Hepatocyte (in vitro differentiated cells): ENCODE data around the gene AVEN. TPM values are rescaled to one million over a fixed set of nuclear protein-coding genes. Genes with fewer than 3 reads are reported as not detected.

Experiments
- DNase-seq: peaks from one replicate; pipeline ENCODE4 v3.0.0-alpha.2; 2016; ENCODE audit warnings: low spot score
- H2AFZ ChIP-seq: fragments of 200-600 bp; sonication (generic); 2 replicates; pipeline ENCODE4 v1.6.0; 2016; ENCODE audit warnings: antibody characterized with exemption, mild to moderate bottlenecking
- H3K27ac ChIP-seq: fragments of 200-600 bp; sonication (generic); 2 replicates; pipeline ENCODE4 v1.5.1; 2016; ENCODE audit warnings: mild to moderate bottlenecking
- H3K27me3 ChIP-seq: fragments of 200-600 bp; sonication (generic); 2 replicates; pipeline ENCODE4 v1.6.1; 2016
- H3K36me3 ChIP-seq: fragments of 200-600 bp; sonication (generic); replicated peaks from 2 replicates; pipeline ENCODE4 v1.5.1; 2016; ENCODE audit warnings: low read depth; ENCODE audit not compliant: insufficient read depth
- H3K4me1 ChIP-seq: fragments of 200-600 bp; sonication (generic); 2 replicates; pipeline ENCODE4 v1.5.1; 2016; ENCODE audit warnings: mild to moderate bottlenecking, moderate library complexity; ENCODE audit not compliant: insufficient read depth
- H3K4me2 ChIP-seq: fragments of 200-600 bp; sonication (generic); 2 replicates; pipeline ENCODE4 v1.6.0; 2016
- H3K4me3 ChIP-seq: fragments of 200-600 bp; sonication (generic); 2 replicates; pipeline ENCODE4 v1.5.1; 2016; ENCODE audit warnings: mild to moderate bottlenecking
- H3K79me2 ChIP-seq: fragments of 200-600 bp; sonication (generic); 2 replicates; pipeline ENCODE4 v1.6.0; 2017; ENCODE audit warnings: mild to moderate bottlenecking
- H3K9me2 ChIP-seq: fragments of 200-600 bp; sonication (generic); replicated peaks from 2 replicates; pipeline ENCODE4 v1.6.0; 2017; ENCODE audit warnings: mild to moderate bottlenecking; ENCODE audit not compliant: insufficient read depth
- H3K9me3 ChIP-seq: fragments of 200-600 bp; sonication (generic); 2 replicates; pipeline ENCODE4 v1.5.1; 2016; ENCODE audit warnings: low read depth, mild to moderate bottlenecking
- H4K20me1 ChIP-seq: fragments of 200-600 bp; sonication (generic); 2 replicates; pipeline ENCODE4 v1.6.0; 2016; ENCODE audit warnings: mild to moderate bottlenecking; ENCODE audit not compliant: insufficient read depth, poor library complexity, severe bottlenecking
- EZH2 ChIP-seq: fragments of 200-600 bp; sonication (generic); IDR thresholded peaks from 2 replicates; pipeline ENCODE4 v1.6.1; 2016; ENCODE audit warnings: antibody characterized with exemption, mild to moderate bottlenecking, borderline replicate concordance
- EZH2phosphoT487 ChIP-seq: fragments of 200-600 bp; sonication (generic); IDR thresholded peaks from one replicate; pipeline ENCODE4 v1.6.1; 2018; ENCODE audit warnings: antibody characterized with exemption, mild to moderate bottlenecking, low read depth, moderate library complexity; ENCODE audit not compliant: unreplicated experiment, severe bottlenecking
- WGBS: methylation state at CpG from one replicate; pipeline ENCODE4 v1.1.6; 2016; ENCODE audit warnings: low lambda C conversion rate; ENCODE audit errors: missing lambda C conversion rate; 5-methylcytosine and 5-hydroxymethylcytosine counted together
- polyA plus RNA-seq: library from polyadenylated mRNA; unstranded; fragments of >200 nt; fragmentation: Nextera tagmentation; extraction: Ambion mirVana; gene quantifications from 2 replicates; pipeline ENCODE4 v1.2.1, GENCODE V29; 2016
- total RNA-seq: library from RNA; depleted of rRNA; stranded (reverse); fragments of >200 nt; gene quantifications from 2 replicates; pipeline ENCODE4 v1.2.3, GENCODE V29; 2014
- TF ChIP-seq, protein P1 (sequence below): fragments of 200-600 bp; sonication (generic); IDR thresholded peaks from 2 replicates; pipeline ENCODE4 v1.5.1; 2016; ENCODE audit warnings: antibody characterized with exemption, mild to moderate bottlenecking; ENCODE audit not compliant: poor library complexity

Gene AVEN
- total and polyA plus RNA-seq, 2 experiments from 2014 or later, result 14.8 to 16.4 TPM

DNA sequence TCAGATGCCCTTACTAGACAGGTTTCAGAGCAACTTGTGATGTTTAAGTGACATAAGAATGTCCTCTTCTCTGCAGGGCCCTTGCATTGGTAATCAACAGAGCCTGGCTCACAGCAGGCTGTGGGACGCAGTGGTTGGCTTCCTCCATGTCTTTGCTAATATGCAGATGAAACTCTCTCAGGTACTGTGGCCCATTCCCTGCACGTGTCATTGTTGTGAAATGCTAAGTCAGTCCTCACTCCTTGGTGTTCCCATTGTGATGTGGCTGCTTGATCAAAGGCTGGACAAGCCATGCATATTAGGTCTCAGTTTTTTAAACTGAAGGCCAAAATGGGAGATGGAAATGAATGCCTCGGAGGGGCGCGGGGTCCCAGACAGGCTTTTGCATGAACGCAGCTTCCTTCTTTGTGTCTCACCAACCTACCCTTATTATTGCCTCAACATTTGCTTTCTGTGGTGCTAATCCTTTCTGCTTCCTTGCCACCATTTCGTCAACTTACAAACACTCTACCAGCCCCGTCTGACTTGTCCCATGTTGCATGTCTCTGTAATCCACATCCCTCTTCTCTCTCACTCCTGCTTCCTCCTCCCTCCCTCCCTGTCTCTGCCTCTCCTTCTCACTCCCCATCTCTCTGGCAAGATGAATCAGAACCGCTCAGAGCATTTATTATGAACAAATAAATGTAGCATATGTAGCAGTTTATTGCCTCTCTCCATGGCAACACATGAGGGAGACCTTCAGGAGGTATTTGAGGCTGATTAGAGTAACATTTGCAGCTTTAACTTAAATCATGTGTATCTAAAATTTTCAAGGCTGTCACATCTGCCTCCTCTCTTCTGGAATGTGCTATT lies 203.9 kb downstream of the AVEN start:
- peak; percentile 26 for DNase-seq
- no peak overlapping the region for H3K4me3 ChIP-seq
- H4K20me1 ChIP-seq, result no peaks in the 10 kb centered on the region
- H3K4me1 ChIP-seq, result no peaks in the 10 kb centered on the region
- no peak overlapping the region for H2AFZ ChIP-seq
- no peaks in the 10 kb centered on the region for H3K27me3 ChIP-seq
- H3K36me3 ChIP-seq, result no peaks in the 10 kb centered on the region
- no peak overlapping the region for H3K27ac ChIP-seq
- no peak for TF ChIP-seq EZH2phosphoT487
- TF ChIP-seq, protein P1, sequence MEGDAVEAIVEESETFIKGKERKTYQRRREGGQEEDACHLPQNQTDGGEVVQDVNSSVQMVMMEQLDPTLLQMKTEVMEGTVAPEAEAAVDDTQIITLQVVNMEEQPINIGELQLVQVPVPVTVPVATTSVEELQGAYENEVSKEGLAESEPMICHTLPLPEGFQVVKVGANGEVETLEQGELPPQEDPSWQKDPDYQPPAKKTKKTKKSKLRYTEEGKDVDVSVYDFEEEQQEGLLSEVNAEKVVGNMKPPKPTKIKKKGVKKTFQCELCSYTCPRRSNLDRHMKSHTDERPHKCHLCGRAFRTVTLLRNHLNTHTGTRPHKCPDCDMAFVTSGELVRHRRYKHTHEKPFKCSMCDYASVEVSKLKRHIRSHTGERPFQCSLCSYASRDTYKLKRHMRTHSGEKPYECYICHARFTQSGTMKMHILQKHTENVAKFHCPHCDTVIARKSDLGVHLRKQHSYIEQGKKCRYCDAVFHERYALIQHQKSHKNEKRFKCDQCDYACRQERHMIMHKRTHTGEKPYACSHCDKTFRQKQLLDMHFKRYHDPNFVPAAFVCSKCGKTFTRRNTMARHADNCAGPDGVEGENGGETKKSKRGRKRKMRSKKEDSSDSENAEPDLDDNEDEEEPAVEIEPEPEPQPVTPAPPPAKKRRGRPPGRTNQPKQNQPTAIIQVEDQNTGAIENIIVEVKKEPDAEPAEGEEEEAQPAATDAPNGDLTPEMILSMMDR, result no peak
- TF ChIP-seq EZH2, result no peak
- H3K9me2 ChIP-seq, result no peaks in the 10 kb centered on the region
- H3K4me2 ChIP-seq, result no peak overlapping the region
- 48% methylated on average over 9 of the region's 9 CpGs for WGBS
- H3K9me3 ChIP-seq, result no peaks in the 10 kb centered on the region
- H3K79me2 ChIP-seq, result no peaks in the 10 kb centered on the region

DNA sequence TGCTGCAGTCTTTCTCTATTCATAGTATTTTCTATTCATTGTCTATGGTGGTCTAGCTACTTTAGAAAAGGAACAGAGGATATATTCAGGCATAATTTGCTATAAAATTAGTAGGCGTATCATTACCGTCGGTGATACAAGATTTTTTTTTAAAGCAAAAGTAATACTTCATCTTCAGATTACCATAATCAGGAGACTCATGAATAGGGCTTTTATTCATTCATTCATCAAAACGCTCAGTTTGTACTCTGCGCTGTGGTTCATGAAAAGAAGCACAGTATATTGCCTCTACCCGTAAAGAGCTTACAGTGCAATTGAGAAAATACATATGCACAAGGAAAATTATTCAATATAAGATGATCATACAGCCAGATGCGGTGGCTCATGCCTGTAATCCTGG lies 207.4 kb downstream of the AVEN start:
- H3K36me3 ChIP-seq, result no peaks in the 10 kb centered on the region
- no peak for DNase-seq
- H2AFZ ChIP-seq, result no peak overlapping the region
- no peaks in the 10 kb centered on the region for H3K27me3 ChIP-seq
- 82% methylated on average over 7 of the region's 7 CpGs for WGBS
- no peaks in the 10 kb centered on the region for H3K9me2 ChIP-seq
- no peak overlapping the region for H3K27ac ChIP-seq
- no peaks in the 10 kb centered on the region for H3K79me2 ChIP-seq
- H3K9me3 ChIP-seq, result no peaks in the 10 kb centered on the region
- H3K4me2 ChIP-seq, result no peak overlapping the region
- no peak overlapping the region for H3K4me3 ChIP-seq
- no peaks in the 10 kb centered on the region for H4K20me1 ChIP-seq
- TF ChIP-seq, protein P1, result no peak
- TF ChIP-seq EZH2, result no peak
- TF ChIP-seq EZH2phosphoT487, result no peak
- no peaks in the 10 kb centered on the region for H3K4me1 ChIP-seq

DNA sequence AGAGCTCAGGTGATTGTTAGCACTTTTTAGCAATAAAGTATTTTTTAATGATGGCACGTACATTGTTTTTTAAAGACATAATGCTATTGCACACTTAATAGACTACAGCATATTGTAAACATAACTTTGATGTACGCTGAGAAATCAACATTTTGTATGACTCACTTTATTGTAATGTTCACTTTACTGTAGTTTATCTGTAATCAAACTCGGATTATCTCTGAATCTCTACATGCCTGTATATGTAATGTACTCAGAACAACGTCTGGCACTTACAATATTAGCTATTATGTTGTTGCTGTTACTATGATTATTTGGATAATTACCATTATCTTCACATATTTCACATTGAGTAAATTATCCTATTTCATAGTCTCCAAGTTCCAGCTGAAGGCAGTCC lies 208.7 kb downstream of the AVEN start:
- TF ChIP-seq, protein P1, result no peak
- TF ChIP-seq EZH2, result no peak
- Histone ChIP-seq H4K20me1 (no peaks in the 10 kb centered on the region), H3K79me2 (no peaks in the 10 kb centered on the region), H3K9me2 (no peaks in the 10 kb centered on the region), H3K4me2 (no peak overlapping the region), H3K36me3 (no peaks in the 10 kb centered on the region), H3K27me3 (no peaks in the 10 kb centered on the region), H3K4me3 (no peak overlapping the region), H2AFZ (no peak overlapping the region), H3K9me3 (no peaks in the 10 kb centered on the region), H3K4me1 (no peaks in the 10 kb centered on the region), H3K27ac (no peak overlapping the region)
- WGBS, result 60% methylated on average over 4 of the region's 4 CpGs
- no peak for DNase-seq

DNA sequence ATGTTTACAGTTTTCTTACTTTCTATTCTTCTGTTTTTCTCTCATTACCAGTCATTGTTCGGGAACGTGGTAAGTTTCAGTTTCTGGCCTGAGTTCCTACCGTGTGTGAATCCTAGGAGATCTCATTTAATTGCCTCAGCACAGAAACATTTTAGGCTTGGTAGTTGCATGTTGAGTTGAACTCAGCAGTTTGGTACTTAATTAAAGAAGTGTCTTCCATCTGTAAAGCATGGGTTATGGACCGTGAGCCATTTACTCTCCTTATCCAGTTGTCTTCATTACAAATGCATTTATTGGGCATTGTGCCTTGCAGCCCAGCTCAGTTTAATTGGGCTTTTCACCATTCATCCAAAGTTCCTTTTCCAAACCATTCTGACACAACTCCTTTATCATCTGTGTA lies 212.8 kb downstream of the AVEN start:
- Histone ChIP-seq H4K20me1 (no peaks in the 10 kb centered on the region), H3K9me3 (no peaks in the 10 kb centered on the region), H3K27ac (no peak overlapping the region), H3K27me3 (no peaks in the 10 kb centered on the region), H2AFZ (no peak overlapping the region), H3K4me1 (no peaks in the 10 kb centered on the region), H3K36me3 (no peaks in the 10 kb centered on the region), H3K4me3 (no peak overlapping the region), H3K79me2 (no peaks in the 10 kb centered on the region), H3K9me2 (no peaks in the 10 kb centered on the region), H3K4me2 (no peak overlapping the region)
- WGBS, result 95% methylated on average over 4 of the region's 4 CpGs
- no peak for DNase-seq
- TF ChIP-seq, protein P1, result no peak
- TF ChIP-seq EZH2 (no peak), EZH2phosphoT487 (no peak)
